Cerebellar nuclear complex (tissue), 1 donor: ENCODE data around the gene TCF7L1.

Source experiments
- DNase-seq, 2 experiments: peaks; one replicate each; lab custom pipeline; 2025; lab: John Stamatoyannopoulos, UW

The TCF7L1 gene

GRCh38 chr2:85255456-85255812, 122.2 kb downstream of the TCF7L1 start:
- DNase-seq: no peak

GRCh38 chr2:85255813-85256594, 122.8 kb downstream of the TCF7L1 start:
- DNase-seq: no peak

GRCh38 chr2:85257359-85257969, 124.3 kb downstream of the TCF7L1 start:
- DNase-seq: no peak

- no peak for DNase-seq
Observed at GRCh38 chr2:85257970-85258605, 124.9 kb downstream of the TCF7L1 start.

- no peak for DNase-seq
Observed at GRCh38 chr2:85259101-85259590, 126.0 kb downstream of the TCF7L1 start.

GRCh38 chr2:85259879-85260278, 126.7 kb downstream of the TCF7L1 start:
- DNase-seq: no peak

GRCh38 chr2:85263591-85263990, 130.4 kb downstream of the TCF7L1 start:
- DNase-seq: no peak

GRCh38 chr2:85264471-85264870, 131.3 kb downstream of the TCF7L1 start:
- DNase-seq: no peak

- no peak for DNase-seq
Observed at GRCh38 chr2:85265304-85265703, 132.1 kb downstream of the TCF7L1 start.

- DNase-seq: no peak
Observed at GRCh38 chr2:85266146-85267041, 133.2 kb downstream of the TCF7L1 start.

GRCh38 chr2:85269959-85270358, 136.8 kb downstream of the TCF7L1 start:
- DNase-seq: no peak

- DNase-seq: no peak
Observed at GRCh38 chr2:85272357-85272756, 139.2 kb downstream of the TCF7L1 start.

- DNase-seq: no peak
Observed at GRCh38 chr2:85273738-85274731, 140.8 kb downstream of the TCF7L1 start.

GRCh38 chr2:85275984-85276540, 142.9 kb downstream of the TCF7L1 start:
- no peak for DNase-seq

- DNase-seq: no peak
Observed at GRCh38 chr2:85276571-85277118, 143.5 kb downstream of the TCF7L1 start.

GRCh38 chr2:85277416-85278158, 144.4 kb downstream of the TCF7L1 start:
- no peak for DNase-seq

- DNase-seq: no peak
Observed at GRCh38 chr2:85278361-85278760, 145.2 kb downstream of the TCF7L1 start.

- DNase-seq: no peak
Observed at GRCh38 chr2:85281553-85281952, 148.4 kb downstream of the TCF7L1 start.

- no peak for DNase-seq
Observed at GRCh38 chr2:85282914-85283313, 149.7 kb downstream of the TCF7L1 start.
